T-helper 17 cell (primary cell): ENCODE measurements around the gene ATP5PO. TPM values are rescaled to one million over a fixed set of nuclear protein-coding genes. Genes with fewer than 3 reads are reported as not detected.

ENCODE experiments used
- ATAC-seq: fragments of 150-1000 bp; cut with Tn5 transposase; 2 replicates; pipeline ENCODE4 v1.10.0; 2021; ENCODE audit warnings: mild to moderate bottlenecking, moderate library complexity
- DNase-seq, 3 donors: peaks; one replicate each; pipeline versions ENCODE4 v3.0.0 to v3.0.0-alpha.2; 2020 to 2021
- H3K9me3 ChIP-seq: one replicate; pipeline ENCODE4 v1.7.0; 2013; ENCODE audit warnings: low read length, mild to moderate bottlenecking; ENCODE audit not compliant: control insufficient read depth, poor library complexity, severe bottlenecking
- H3K27ac Mint-ChIP-seq: one replicate; pipeline ENCODE4 v1.8.0; 2022; ENCODE audit warnings: mild to moderate bottlenecking, moderate library complexity, mixed read lengths
- H3K27me3 Mint-ChIP-seq: one replicate; pipeline ENCODE4 v1.8.0; 2022; ENCODE audit warnings: mixed read lengths
- H3K36me3 Mint-ChIP-seq: one replicate; pipeline ENCODE4 v1.8.0; 2022; ENCODE audit warnings: low read depth, mixed read lengths
- H3K4me1 Mint-ChIP-seq: one replicate; pipeline ENCODE4 v1.8.0; 2022; ENCODE audit warnings: mild to moderate bottlenecking, mixed read lengths
- H3K4me3 Mint-ChIP-seq: one replicate; pipeline ENCODE4 v1.8.0; 2022; ENCODE audit warnings: mild to moderate bottlenecking, moderate library complexity, mixed read lengths
- total RNA-seq, 4 donors: library from RNA in 2 of 4; stranded (reverse) in 2 of 4; gene quantifications; one replicate each; pipeline ENCODE4 v1.2.3 and lab custom pipeline; 2022 to 2026

Gene ATP5PO, protein sequence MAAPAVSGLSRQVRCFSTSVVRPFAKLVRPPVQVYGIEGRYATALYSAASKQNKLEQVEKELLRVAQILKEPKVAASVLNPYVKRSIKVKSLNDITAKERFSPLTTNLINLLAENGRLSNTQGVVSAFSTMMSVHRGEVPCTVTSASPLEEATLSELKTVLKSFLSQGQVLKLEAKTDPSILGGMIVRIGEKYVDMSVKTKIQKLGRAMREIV
- total RNA-seq (100 to 1,000 TPM; 113 to 116 TPM), total RNA-seq (lab: John Stamatoyannopoulos, UW) (23.3 to 40.7 reads per million in 2 donors)

DNA sequence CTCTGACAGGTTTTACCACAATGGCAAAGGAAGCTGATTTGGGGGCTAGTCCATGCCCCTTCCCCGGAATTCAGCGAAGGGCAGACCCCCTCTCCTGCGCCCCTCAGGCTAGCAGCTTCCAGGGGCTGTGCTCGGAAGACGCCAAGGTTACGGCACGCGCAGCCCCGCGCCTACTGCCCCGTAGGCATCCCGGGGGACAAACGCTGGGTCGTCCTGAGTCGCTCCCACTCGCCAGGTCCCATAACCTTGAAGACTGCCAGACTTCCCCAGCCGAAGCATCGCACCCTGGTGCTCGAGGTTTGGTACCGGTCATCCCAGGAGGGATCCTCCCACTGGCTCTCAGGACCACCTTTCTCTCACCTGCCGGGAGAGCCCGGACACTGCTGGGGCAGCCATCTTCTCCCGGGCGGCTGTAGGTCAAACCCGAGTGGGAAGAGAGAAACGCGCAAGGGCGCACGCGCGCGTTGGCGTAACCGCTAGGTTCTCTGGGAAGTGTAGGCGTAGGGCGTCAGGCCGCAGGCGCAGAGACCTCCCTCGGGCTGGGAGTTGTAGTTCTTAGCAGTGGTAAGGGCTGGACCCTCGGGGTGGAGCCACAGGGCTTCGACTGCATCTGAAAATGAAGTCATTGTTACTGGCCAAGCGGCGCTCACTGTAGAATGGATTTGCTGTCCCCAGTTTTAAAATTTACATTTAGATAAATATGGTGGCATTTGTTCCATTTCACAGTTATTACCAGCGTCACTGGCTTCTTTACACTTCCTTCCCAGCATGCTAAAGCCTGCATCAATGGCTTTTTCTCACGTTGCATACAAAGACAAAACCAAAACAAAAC is at the start of gene ATP5PO:
Gene ATP5PO (minus strand): TSS at position 437 of the 832 bp plus-strand sequence. CDS start 41 bp downstream, at position 396.
- Mint-ChIP-seq H3K36me3 (no peaks in the 10 kb centered on the region), H3K4me1 (peaks cover 16% of the 10 kb centered on the region), H3K27me3 (no peaks in the 10 kb centered on the region), H3K4me3 (peak within 1 kb of the TSS; percentile 97), H3K27ac (peak within 1 kb of the TSS; percentile 98)
- no peaks in the 10 kb centered on the region for H3K9me3 ChIP-seq
- DNase-seq, result peak; percentile 87 to 91 (median 91)
- ATAC-seq, result peak; percentile 99

DNA sequence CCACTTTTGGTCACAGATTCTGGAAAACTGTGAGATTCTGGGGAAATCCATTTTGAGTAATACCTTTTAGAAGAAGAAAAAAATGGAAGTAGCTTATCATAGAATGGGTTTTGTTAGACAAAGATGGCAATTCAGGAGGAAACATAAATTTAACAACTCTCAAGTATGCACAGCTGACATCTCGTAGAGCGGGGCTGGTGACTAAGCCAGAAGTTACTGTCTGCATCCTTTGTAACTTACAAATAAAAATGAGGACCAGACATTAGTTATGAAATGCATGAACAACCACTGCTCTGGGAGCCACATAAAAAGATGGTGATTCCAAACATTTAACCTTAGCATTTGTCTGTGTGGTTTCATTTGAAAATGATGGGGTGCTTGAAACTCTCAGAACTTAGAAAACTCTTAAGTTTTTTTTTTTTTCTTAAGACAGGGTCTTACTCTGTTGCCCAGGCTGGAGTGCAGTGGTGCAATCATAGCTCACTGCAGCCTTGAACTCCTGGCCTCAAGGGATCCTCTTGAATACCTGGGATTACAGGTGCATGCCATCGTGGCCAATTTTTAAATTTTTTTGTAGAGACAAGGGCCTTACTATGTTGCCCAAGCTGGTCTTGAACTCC is 49.2 kb upstream of the ATP5PO start:
- peaks cover 14% of the 10 kb centered on the region for H3K4me1 Mint-ChIP-seq
- no peak for DNase-seq
- no peaks in the 10 kb centered on the region for H3K27me3 Mint-ChIP-seq
- no peak overlapping the region for H3K27ac Mint-ChIP-seq
- H3K9me3 ChIP-seq, result peaks cover 2% of the 10 kb centered on the region
- ATAC-seq, result no peak
- peaks cover 6% of the 10 kb centered on the region for H3K36me3 Mint-ChIP-seq
- H3K4me3 Mint-ChIP-seq, result no peak overlapping the region

DNA sequence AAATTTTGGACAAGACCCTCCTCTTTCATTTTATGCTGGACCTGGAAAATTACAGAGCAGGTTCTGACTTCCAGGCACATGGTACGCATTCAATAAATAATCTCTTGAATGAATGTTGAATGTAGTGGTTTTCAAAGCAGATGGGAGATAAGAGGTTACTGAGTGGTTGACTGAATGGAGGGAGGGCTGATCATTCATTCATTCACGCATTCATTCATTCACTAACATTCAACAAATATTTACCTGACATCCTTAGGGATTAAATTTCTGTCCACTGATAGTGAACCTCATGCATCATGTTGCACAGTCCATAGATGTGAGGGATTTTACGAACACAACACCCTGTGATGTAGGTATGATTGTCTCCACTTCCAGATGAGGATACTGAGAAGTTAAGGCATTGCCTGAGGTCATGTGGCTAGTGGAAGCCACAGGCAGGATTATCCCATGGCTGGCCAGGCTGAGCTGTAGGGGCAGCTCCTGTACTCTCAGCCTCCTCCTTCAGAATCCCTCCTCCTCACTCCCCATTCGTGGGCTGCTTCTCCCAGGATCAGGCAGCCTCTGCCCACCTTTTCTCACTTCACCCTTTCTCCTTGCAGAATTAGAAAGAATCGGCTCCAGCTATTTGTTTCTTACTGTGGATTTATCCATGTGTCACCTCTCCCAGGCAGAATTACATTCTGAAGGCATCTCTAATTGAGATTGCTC is 48.4 kb upstream of the ATP5PO start:
- no peaks in the 10 kb centered on the region for H3K27me3 Mint-ChIP-seq
- peaks cover 14% of the 10 kb centered on the region for H3K4me1 Mint-ChIP-seq
- no peak overlapping the region for H3K27ac Mint-ChIP-seq
- peaks cover 2% of the 10 kb centered on the region for H3K9me3 ChIP-seq
- ATAC-seq (no peak), DNase-seq (no peak)
- H3K36me3 Mint-ChIP-seq, result peaks cover 3% of the 10 kb centered on the region
- H3K4me3 Mint-ChIP-seq, result no peak overlapping the region

DNA sequence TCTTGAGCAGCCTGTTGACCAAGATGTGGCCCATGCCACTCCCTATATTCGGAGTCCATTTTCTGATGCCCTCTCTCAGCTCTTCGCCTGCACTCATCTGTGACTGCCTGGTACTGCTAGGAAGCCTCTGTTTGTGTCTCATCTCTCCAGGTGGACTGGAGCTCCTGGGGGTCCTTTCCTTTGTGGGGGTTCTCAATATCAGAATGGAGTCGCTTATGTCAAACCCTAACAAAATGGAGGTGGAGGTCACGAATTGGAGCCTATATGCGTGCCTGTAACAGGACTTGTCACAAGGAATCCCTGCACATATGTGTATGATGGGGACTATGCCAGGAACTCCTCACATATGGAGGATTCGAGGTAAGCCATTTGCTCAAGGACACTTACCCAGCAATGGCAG is 46.7 kb upstream of the ATP5PO start:
- no peak for ATAC-seq
- H3K36me3 Mint-ChIP-seq, result peaks cover 3% of the 10 kb centered on the region
- H3K4me1 Mint-ChIP-seq, result peaks cover 13% of the 10 kb centered on the region
- no peaks in the 10 kb centered on the region for H3K27me3 Mint-ChIP-seq
- DNase-seq, result no peak
- H3K27ac Mint-ChIP-seq, result no peak overlapping the region
- H3K9me3 ChIP-seq, result peaks cover 2% of the 10 kb centered on the region
- H3K4me3 Mint-ChIP-seq, result no peak overlapping the region

DNA sequence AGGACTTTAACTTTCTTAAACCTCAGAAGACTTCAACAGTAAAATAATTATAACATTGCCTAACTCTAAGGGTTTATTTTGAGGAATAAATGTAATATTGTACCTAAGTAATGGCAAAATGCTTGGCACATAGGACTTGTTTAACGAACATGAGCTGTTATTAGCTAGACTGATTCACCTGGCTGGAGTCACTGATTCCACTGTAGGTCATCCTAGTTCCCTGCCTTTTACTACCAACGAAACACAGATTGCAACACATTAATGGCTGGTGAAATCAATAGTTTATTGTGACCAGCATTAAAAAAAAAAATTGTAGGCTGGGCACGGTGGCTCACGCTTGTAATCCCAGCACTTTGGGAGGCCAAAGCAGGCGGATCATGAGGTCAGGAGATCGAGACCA is 45.5 kb upstream of the ATP5PO start:
- Mint-ChIP-seq H3K4me3 (no peak overlapping the region), H3K4me1 (peaks cover 10% of the 10 kb centered on the region), H3K27me3 (no peaks in the 10 kb centered on the region), H3K36me3 (peaks cover 3% of the 10 kb centered on the region), H3K27ac (no peak overlapping the region)
- peaks cover 2% of the 10 kb centered on the region for H3K9me3 ChIP-seq
- DNase-seq, result no peak
- no peak for ATAC-seq

DNA sequence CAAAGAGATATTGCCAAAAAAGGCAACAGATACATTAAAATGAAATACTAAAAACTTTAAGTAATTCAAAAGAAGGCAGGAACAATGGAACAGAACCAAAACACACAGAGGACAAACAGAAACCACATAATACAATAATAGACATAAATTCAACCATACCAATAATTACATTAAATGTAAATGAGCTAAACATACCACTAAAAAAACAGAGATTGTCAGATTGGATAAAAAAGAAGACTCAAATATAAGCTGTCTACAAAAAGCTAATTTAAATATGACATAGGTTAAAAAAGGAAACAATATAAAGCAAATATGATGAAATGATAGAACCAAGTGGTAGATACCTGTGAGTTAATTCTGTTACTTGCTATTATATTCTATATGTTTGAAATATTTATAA is 44.1 kb upstream of the ATP5PO start:
- H3K4me1 Mint-ChIP-seq, result peaks cover 15% of the 10 kb centered on the region

DNA sequence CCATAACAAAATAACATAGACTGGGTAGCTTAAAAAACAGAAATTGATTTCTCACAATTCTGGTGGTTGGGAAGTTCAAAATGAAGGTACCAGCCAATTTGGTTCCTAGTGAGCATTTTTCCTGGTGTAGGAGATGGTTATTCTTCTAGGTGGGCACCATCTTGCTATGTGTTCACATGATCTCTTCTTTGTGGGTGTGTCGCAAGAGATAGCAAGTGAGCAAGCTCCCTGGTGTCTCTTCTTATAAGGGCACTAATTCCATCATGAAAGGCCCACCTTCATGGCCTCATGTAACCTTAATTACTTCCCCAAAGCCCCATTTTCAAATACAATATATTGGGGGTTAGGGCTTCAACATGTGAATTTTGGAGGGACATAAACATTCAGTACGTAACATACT is 38.8 kb upstream of the ATP5PO start:
- Mint-ChIP-seq H3K27ac (no peak overlapping the region), H3K27me3 (no peaks in the 10 kb centered on the region)

More for the DNA sequence above, 44.1 kb upstream of the ATP5PO start:
- no peak for DNase-seq
- ATAC-seq, result no peak
- H3K9me3 ChIP-seq, result peaks cover 2% of the 10 kb centered on the region
- H3K4me3 Mint-ChIP-seq, result no peak overlapping the region
- peaks cover 3% of the 10 kb centered on the region for H3K36me3 Mint-ChIP-seq
- H3K27ac Mint-ChIP-seq, result no peak overlapping the region
- H3K27me3 Mint-ChIP-seq, result no peaks in the 10 kb centered on the region

DNA sequence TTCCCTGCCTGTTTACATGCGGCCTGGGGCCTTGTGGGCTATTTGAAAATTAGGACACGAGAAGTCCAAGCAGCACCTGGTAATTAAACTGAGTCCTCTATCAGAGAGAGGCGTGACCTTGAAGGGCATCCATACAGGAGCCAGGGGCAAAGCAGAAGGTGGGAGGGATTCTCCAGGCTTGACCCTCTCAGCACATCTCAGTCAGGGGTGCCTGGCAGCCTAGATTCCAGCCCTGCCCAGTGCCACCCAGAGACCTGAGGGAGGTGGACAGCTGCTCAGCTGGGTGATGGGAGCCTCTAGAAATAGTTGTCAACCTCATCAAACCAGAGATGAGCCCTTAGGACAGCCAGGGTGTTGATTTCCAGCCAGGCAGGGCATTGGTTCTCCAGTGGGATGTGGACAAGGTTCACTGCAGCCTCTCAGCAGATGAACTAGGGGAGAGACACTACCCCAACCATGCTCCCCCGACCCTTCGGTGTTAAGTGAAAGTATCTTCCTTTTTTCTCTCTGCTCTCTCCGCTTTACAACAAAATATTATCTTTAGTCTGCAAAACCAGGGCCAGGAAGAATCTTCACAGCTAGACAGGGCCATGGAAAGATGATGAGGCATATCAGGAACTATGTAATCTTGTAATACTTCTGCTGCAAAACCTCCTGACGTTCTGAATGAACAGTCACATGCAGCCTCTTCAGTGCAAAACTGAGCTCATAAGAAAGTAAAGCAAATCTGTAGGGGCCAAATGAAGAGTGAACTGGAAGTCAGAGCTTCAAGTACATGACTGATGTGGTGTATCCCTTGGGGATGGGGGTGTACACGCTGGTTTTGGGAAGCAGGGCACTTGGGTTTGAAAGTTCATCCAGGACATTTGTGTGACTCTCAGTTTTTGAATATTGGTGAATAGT is 35.9 kb upstream of the ATP5PO start:
- no peak for DNase-seq
- peak overlapping the region; percentile 73 for H3K4me3 Mint-ChIP-seq
- H3K4me1 Mint-ChIP-seq, result peaks cover 51% of the 10 kb centered on the region
- peak overlapping the region; percentile 98 for H3K27ac Mint-ChIP-seq
- H3K36me3 Mint-ChIP-seq, result no peaks in the 10 kb centered on the region
- H3K9me3 ChIP-seq, result no peaks in the 10 kb centered on the region
- ATAC-seq, result no peak
- no peaks in the 10 kb centered on the region for H3K27me3 Mint-ChIP-seq

More for the DNA sequence above, 38.8 kb upstream of the ATP5PO start:
- Mint-ChIP-seq H3K4me1 (peaks cover 24% of the 10 kb centered on the region), H3K36me3 (no peaks in the 10 kb centered on the region), H3K4me3 (no peak overlapping the region)
- ATAC-seq (no peak), DNase-seq (no peak)
- no peaks in the 10 kb centered on the region for H3K9me3 ChIP-seq

DNA sequence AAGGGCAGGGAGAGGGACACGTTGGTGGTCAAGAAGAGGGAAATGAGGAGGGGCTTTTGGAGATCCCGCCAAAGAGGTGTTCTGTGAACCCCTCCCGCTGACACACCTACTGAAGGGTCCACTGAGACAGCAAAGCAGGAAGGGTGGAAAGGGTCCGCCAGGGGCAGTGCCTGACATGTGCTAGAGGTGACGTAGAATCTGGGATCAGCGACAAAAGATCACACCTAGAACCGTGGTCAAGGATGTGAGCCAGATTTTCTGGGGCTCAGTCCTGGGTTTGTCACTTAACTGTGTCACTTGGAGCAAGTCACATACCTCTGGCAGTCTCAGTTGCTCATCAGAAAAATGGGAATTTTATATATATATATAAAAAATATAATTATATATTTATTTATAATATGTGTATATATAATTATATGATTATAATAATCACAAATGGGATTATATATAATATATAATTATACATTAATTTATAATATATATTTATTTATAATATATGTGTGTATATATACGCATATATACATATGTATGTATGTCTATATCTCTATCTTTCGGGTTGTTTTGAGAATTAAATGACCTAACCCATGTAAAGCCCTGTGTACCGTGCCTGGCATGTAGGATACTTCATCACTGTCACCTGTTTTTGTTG is 35.0 kb upstream of the ATP5PO start:
- Mint-ChIP-seq H3K4me1 (peaks cover 58% of the 10 kb centered on the region), H3K4me3 (peak overlapping the region; percentile 88), H3K27me3 (no peaks in the 10 kb centered on the region), H3K27ac (peak overlapping the region; percentile 98), H3K36me3 (no peaks in the 10 kb centered on the region)
- DNase-seq (no peak), ATAC-seq (no peak)
- no peaks in the 10 kb centered on the region for H3K9me3 ChIP-seq

DNA sequence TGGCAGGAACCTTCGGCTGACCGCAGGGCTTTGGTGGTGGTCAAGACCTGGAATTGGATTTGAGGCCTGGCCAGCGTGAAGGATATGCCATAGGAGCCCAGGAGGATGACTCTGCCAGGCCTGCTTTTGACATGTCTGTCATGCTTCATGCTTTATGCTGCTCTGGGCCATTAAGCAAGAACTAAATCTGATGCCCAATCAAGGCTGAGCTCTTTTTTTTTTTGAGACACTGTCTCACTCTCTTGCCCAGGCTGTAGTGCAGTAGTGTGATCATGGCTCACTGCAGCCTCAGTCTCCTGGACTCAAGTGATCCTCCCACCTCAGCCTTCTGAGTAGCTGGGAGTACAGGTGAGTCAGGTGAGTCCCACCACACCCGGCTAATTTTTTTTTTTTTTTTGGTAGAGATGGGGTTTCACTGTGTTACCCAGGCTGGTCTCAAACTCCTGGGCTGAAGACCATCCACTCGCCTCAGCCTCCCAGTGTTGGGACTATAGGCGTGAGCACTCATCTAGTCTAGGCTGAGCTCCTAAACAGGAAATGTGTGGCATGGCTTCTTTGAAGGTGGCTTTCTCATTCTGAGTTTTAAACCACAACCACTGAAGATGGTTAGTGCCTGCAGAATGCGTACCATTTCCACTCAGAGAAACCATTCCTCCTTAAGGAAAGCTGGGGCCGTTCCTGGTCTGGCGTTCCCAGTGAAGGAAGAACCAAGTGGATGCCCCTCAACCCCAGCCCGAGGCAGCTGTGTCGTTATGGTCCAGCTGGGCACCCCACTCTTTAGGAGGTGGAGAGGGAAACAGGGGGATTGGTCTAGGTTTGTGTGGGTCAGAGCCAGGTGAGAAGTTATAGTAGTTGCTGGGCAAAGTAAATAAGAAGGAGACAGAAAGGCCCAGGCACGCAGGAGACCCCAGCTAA is 34.2 kb upstream of the ATP5PO start:
- ATAC-seq (peak; percentile 15), DNase-seq (peak in 2 of 3 donors; percentile 27 to 30)
- peaks cover 59% of the 10 kb centered on the region for H3K4me1 Mint-ChIP-seq
- H3K27me3 Mint-ChIP-seq, result no peaks in the 10 kb centered on the region
- H3K4me3 Mint-ChIP-seq, result peak overlapping the region; percentile 88
- peak overlapping the region; percentile 98 for H3K27ac Mint-ChIP-seq
- no peaks in the 10 kb centered on the region for H3K36me3 Mint-ChIP-seq
- H3K9me3 ChIP-seq, result no peaks in the 10 kb centered on the region

DNA sequence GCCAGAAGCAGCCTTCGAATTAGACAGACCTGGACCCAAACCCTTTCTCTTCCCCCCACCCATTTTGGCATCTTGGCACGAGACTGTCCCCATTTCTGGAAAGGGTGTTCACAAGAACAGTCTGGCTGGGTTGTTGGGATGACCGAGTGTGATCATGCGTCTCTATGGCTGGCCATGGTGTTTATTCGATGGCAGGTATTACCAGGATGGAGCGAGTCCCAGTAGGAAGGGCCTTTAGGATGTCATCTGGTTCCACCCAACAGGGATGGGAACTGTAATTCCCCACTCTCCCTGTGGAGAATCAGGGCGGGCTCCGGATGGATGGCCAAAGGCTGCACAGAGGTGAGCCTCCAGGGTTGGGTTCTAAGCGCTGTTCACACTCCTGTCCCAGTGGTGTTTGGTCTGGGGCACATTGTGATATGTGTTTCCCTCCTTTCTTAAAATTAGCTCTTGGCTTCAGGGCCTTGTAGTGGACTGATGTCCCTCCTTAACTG is 33.4 kb upstream of the ATP5PO start:
- DNase-seq, result no peak
- Mint-ChIP-seq H3K4me1 (peaks cover 61% of the 10 kb centered on the region), H3K27me3 (no peaks in the 10 kb centered on the region), H3K36me3 (no peaks in the 10 kb centered on the region), H3K4me3 (peak overlapping the region; percentile 88), H3K27ac (peak overlapping the region; percentile 98)
- no peaks in the 10 kb centered on the region for H3K9me3 ChIP-seq
- ATAC-seq, result no peak
